Endothelial cell of umbilical vein (primary cell): ENCODE results near the gene RUSF1. TPM values are rescaled to one million over a fixed set of nuclear protein-coding genes. Genes with fewer than 3 reads are reported as not detected.

Experiments used
- BruUV-seq: library from RNA; stranded (reverse); fragments of 400-500 nt; replicated peaks from 2 replicates; lab custom pipeline; 2021; lab: Mats Ljungman, UMichigan
- CTCF ChIA-PET: fragments of 300-600, 350-600 bp; sonication (Branson Sonifier 250); formaldehyde crosslinking; loops from one replicate; lab custom pipeline; 2021; ENCODE audit warnings: antibody characterized with exemption, inconsistent platforms; lab: Charles Lee
- POLR2A ChIA-PET: fragments of 300-600, 350-600 bp; sonication (Branson Sonifier 250); formaldehyde crosslinking; loops from one replicate; lab custom pipeline; 2021; ENCODE audit warnings: antibody characterized with exemption, inconsistent platforms; lab: Charles Lee
- DNase-seq: peaks from one replicate; pipeline ENCODE4 v3.0.0-alpha.2; 2011; ENCODE audit warnings: low read depth, low spot score
- FAIRE-seq: peaks from 2 replicates; lab custom pipeline; 2011; peaks lifted over from hg19 to GRCh38; lab: Jason Lieb, UNC
- H2AFZ ChIP-seq: 2 replicates; pipeline ENCODE4 v1.6.0; 2012; ENCODE audit warnings: low read depth, low read length, control low read depth, inconsistent platforms
- H3K27ac ChIP-seq: 2 replicates; pipeline ENCODE4 v1.5.1; 2011; ENCODE audit warnings: low read depth, mild to moderate bottlenecking, control low read depth, low read length, moderate library complexity; ENCODE audit not compliant: insufficient read depth
- H3K27me3 ChIP-seq, 2 experiments: 2 replicates each; pipeline versions ENCODE4 v1.6.0 to v1.6.1; 2011; ENCODE audit warnings: low read length in 2 of 2, mixed read lengths in 1 of 2; ENCODE audit not compliant: control insufficient read depth in 2 of 2, insufficient read depth in 2 of 2
- H3K36me3 ChIP-seq, 2 experiments: 2 replicates in 1 of 2; 3 replicates in 1 of 2; pipeline ENCODE4 v1.5.1; 2011; ENCODE audit warnings: low read length in 2 of 2, mild to moderate bottlenecking in 1 of 2, moderate library complexity in 1 of 2; ENCODE audit not compliant: control insufficient read depth in 2 of 2, insufficient read depth in 2 of 2; ENCODE audit errors: extremely low read depth in 1 of 2
- H3K4me1 ChIP-seq: 3 replicates; pipeline ENCODE4 v1.5.1; 2011; ENCODE audit warnings: mild to moderate bottlenecking, low read length; ENCODE audit not compliant: control insufficient read depth, insufficient read depth; ENCODE audit errors: extremely low read depth
- H3K4me2 ChIP-seq: 2 replicates; pipeline ENCODE4 v1.6.1; 2011; ENCODE audit warnings: low read length, control low read depth, mixed read lengths; ENCODE audit not compliant: insufficient read depth
- H3K4me3 ChIP-seq, 3 experiments: fragments of 200-600 bp in 1 of 3; sonication (generic), shearing (Covaris generic) in 1 of 3; replicated peaks in 1 of 3; 2 replicates each; pipeline ENCODE4 v1.5.1; 2011 to 2016; ENCODE audit warnings: control low read depth in 3 of 3, low read length in 3 of 3, mild to moderate bottlenecking in 2 of 3, inconsistent platforms in 1 of 3, low read depth in 1 of 3, moderate library complexity in 1 of 3; ENCODE audit not compliant: insufficient read depth in 1 of 3
- H3K79me2 ChIP-seq: 2 replicates; pipeline ENCODE4 v1.6.0; 2012; ENCODE audit warnings: low read length, inconsistent platforms; ENCODE audit not compliant: control insufficient read depth, insufficient read depth
- H3K9ac ChIP-seq: replicated peaks from 2 replicates; pipeline ENCODE3; 2011; ENCODE audit warnings: low read length, control low read depth; ENCODE audit not compliant: insufficient read depth; ENCODE audit errors: extremely low read depth
- H3K9me1 ChIP-seq: replicated peaks from 3 replicates; pipeline ENCODE4 v1.6.0; 2011; ENCODE audit warnings: mild to moderate bottlenecking, low read length; ENCODE audit not compliant: control insufficient read depth, insufficient read depth; ENCODE audit errors: extremely low read depth
- H3K9me3 ChIP-seq: replicated peaks from 2 replicates; pipeline ENCODE4 v1.5.1; 2012; ENCODE audit warnings: low read length, inconsistent platforms; ENCODE audit not compliant: control insufficient read depth, insufficient read depth
- H4K20me1 ChIP-seq: replicated peaks from 2 replicates; pipeline ENCODE3; 2011; ENCODE audit warnings: mild to moderate bottlenecking, low read length; ENCODE audit not compliant: control insufficient read depth, insufficient read depth; ENCODE audit errors: extremely low read depth
- EZH2 ChIP-seq: IDR thresholded peaks from 2 replicates; pipeline ENCODE4 v1.6.1; 2012; ENCODE audit warnings: borderline replicate concordance, low read depth, mild to moderate bottlenecking, moderate library complexity, low read length, inconsistent platforms; ENCODE audit not compliant: severe bottlenecking
- FOS ChIP-seq: IDR thresholded peaks from 2 replicates; pipeline ENCODE4 v1.6.1; 2011; ENCODE audit warnings: mild to moderate bottlenecking, low read length, moderate library complexity, borderline replicate concordance; ENCODE audit not compliant: insufficient read depth
- GATA2 ChIP-seq: IDR thresholded peaks from 2 replicates; pipeline ENCODE4 v1.7.0; 2011; ENCODE audit warnings: low read depth, mild to moderate bottlenecking, moderate library complexity, mixed read lengths, low read length; ENCODE audit not compliant: insufficient read length, insufficient read depth
- JUN ChIP-seq: IDR thresholded peaks from 2 replicates; pipeline ENCODE4 v1.6.1; 2011; ENCODE audit warnings: borderline replicate concordance, low read depth; ENCODE audit not compliant: insufficient read length, insufficient read depth
- MYC ChIP-seq: IDR thresholded peaks from one replicate; pipeline ENCODE4 v1.6.1; 2011; ENCODE audit warnings: mild to moderate bottlenecking, low read depth, low read length
- POLR2A ChIP-seq: IDR thresholded peaks from 2 replicates; pipeline ENCODE4 v1.6.1; 2012; ENCODE audit warnings: low read depth, mild to moderate bottlenecking, control low read depth, low read length
- POLR2AphosphoS5 ChIP-seq: IDR thresholded peaks from 2 replicates; pipeline ENCODE4 v1.6.1; 2012; ENCODE audit warnings: low read depth, mild to moderate bottlenecking, control low read depth, low read length, moderate library complexity; ENCODE audit not compliant: insufficient read depth
- dilution Hi-C: fragments of 300-500 bp; cut with MboI; formaldehyde crosslinking; loops from one replicate; pipeline ENCODE4 v1.15.0; 2019; ENCODE audit warnings: low sequenced_read_pairs; ENCODE audit not compliant: extremely low pct_ligation_motif_present
- intact Hi-C: fragments of 100-400 bp; cut with micrococcal nuclease; formaldehyde crosslinking; loops from one replicate; pipeline ENCODE4 v1.10.0; 2022
- polyA plus RNA-seq, 4 experiments: library from polyadenylated mRNA; depleted of rRNA in 3 of 4; stranded (reverse) in 3 of 4; unstranded in 1 of 4; fragments of >200 nt; gene quantifications; 2 replicates each; pipeline versions ENCODE4 v1.2.1 to v1.2.3, GENCODE V29; 2011 to 2012; ENCODE audit warnings: missing spikeins in 1 of 4
- total RNA-seq: library from RNA; stranded (reverse); gene quantifications from 2 replicates; pipeline ENCODE4 v1.2.3, GENCODE V29; 2021
- TF ChIP-seq, protein P1 (sequence below): IDR thresholded peaks from 2 replicates; pipeline ENCODE4 v1.6.1; 2011; ENCODE audit not compliant: insufficient read depth, insufficient read length
- TF ChIP-seq, protein P2 (sequence below), 2 donors: IDR thresholded peaks; 1 replicate in 1 of 2; 2 replicates in 1 of 2; pipeline ENCODE4 v1.5.1; 2011; ENCODE audit warnings: low read length in 2 of 2, mild to moderate bottlenecking in 2 of 2, moderate library complexity in 2 of 2, control low read depth in 1 of 2, inconsistent platforms in 1 of 2, low read depth in 1 of 2; ENCODE audit not compliant: insufficient read depth in 1 of 2; ENCODE audit errors: extremely low read depth in 1 of 2

The RUSF1 gene
- total and polyA plus RNA-seq, 2 donors (not counting 3 experiments of a cell fraction or from before 2014, with no cell fraction given), result 36.4 to 40.3 TPM

DNA sequence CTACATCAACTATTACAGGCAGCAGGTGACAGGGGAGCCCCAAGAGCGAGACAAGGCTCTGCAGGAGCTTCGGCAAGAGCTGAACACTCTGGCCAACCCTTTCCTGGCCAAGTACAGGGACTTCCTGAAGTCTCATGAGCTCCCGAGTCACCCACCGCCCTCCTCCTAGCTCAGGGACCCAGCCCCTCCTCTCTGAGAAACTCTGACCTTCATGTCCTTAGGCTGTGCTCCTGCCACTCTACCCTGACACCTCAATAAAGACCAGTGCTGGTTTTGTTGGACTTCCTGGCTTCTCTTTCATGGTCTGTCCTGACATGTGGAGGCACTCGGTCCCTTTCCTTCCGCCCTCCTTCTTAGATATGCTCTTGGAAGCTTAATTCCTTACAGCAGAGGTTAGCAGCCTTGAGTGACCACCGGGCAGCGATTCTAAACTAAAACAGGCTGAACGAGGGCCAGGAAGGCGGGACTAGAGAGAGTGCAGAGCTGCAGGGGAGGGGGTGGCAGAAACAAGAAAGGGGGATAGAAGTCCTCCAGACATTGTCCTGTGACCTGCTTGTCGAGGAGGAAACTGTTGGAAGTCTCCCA is 20.4 kb upstream of the RUSF1 start:
- FAIRE-seq (no peak), DNase-seq (no peak)
- dilution Hi-C loops, result no loop called here
- Histone ChIP-seq H3K9ac (no peak overlapping the region), H3K27me3 (peaks cover 23 to 28% of the 10 kb centered on the region in 2 experiments), H3K79me2 (no peaks in the 10 kb centered on the region), H3K4me1 (no peaks in the 10 kb centered on the region), H3K4me3 (no peak overlapping the region), H3K27ac (no peak overlapping the region), H3K9me1 (no peaks in the 10 kb centered on the region), H3K36me3 (no peaks in the 10 kb centered on the region), H3K9me3 (no peaks in the 10 kb centered on the region), H4K20me1 (no peaks in the 10 kb centered on the region), H3K4me2 (no peak overlapping the region), H2AFZ (no peak overlapping the region)
- intact Hi-C loops, result no loop called here
- CTCF ChIA-PET, result no interaction called here
- TF ChIP-seq POLR2A (no peak), EZH2 (no peak), JUN (no peak), POLR2AphosphoS5 (no peak), MYC (no peak), GATA2 (no peak), FOS (no peak)
- TF ChIP-seq, protein P1, sequence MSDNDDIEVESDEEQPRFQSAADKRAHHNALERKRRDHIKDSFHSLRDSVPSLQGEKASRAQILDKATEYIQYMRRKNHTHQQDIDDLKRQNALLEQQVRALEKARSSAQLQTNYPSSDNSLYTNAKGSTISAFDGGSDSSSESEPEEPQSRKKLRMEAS, result no peak
- TF ChIP-seq, protein P2, sequence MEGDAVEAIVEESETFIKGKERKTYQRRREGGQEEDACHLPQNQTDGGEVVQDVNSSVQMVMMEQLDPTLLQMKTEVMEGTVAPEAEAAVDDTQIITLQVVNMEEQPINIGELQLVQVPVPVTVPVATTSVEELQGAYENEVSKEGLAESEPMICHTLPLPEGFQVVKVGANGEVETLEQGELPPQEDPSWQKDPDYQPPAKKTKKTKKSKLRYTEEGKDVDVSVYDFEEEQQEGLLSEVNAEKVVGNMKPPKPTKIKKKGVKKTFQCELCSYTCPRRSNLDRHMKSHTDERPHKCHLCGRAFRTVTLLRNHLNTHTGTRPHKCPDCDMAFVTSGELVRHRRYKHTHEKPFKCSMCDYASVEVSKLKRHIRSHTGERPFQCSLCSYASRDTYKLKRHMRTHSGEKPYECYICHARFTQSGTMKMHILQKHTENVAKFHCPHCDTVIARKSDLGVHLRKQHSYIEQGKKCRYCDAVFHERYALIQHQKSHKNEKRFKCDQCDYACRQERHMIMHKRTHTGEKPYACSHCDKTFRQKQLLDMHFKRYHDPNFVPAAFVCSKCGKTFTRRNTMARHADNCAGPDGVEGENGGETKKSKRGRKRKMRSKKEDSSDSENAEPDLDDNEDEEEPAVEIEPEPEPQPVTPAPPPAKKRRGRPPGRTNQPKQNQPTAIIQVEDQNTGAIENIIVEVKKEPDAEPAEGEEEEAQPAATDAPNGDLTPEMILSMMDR (IDR thresholded peaks at IDR 0.05; ENCODE audit: extremely low read depth in 1 of 2, insufficient read depth in 1 of 2, low read depth in 1 of 2, low read length in 2 of 2), result no peak
- POLR2A ChIA-PET, result no interaction called here
- BruUV-seq, result no TSS peak
